ENCODE results near the gene SLC4A8.
"Not testable (repeated sequence)": the region's sequence is repeated elsewhere in the genome, so short reads cannot be mapped to it uniquely, and the experiment has no call there.

The SLC4A8 gene

GRCh38 chr12:51428256-51428655 lies 3.6 kb downstream of the SLC4A8 start:
- DNase-seq (ENCODE audit: low read depth in 1 of 2, low spot score in 1 of 2), result no peak

- no peak for DNase-seq (ENCODE audit: low read depth in 1 of 2, low spot score in 1 of 2)
Measured at GRCh38 chr12:51429700-51430099, 5.1 kb downstream of the SLC4A8 start.

GRCh38 chr12:51430196-51430895 lies 5.7 kb downstream of the SLC4A8 start:
- no peak for DNase-seq (ENCODE audit: low read depth in 1 of 2, low spot score in 1 of 2)

- no peak for DNase-seq (ENCODE audit: low read depth in 1 of 2, low spot score in 1 of 2)
Measured at GRCh38 chr12:51432921-51433320, 8.3 kb downstream of the SLC4A8 start.

GRCh38 chr12:51434305-51434704 lies 9.7 kb downstream of the SLC4A8 start:
- no peak for DNase-seq (ENCODE audit: low read depth in 1 of 2, low spot score in 1 of 2)

- DNase-seq (ENCODE audit: low read depth in 1 of 2, low spot score in 1 of 2), result no peak
Measured at GRCh38 chr12:51437431-51437830, 12.8 kb downstream of the SLC4A8 start.

GRCh38 chr12:51439330-51439729 lies 14.7 kb downstream of the SLC4A8 start:
- no peak for DNase-seq (ENCODE audit: low read depth in 1 of 2, low spot score in 1 of 2)

GRCh38 chr12:51441583-51441982 lies 17.0 kb downstream of the SLC4A8 start:
- no peak for DNase-seq (ENCODE audit: low read depth in 1 of 2, low spot score in 1 of 2)

GRCh38 chr12:51442324-51442723 lies 17.7 kb downstream of the SLC4A8 start:
- no peak for DNase-seq (ENCODE audit: low read depth in 1 of 2, low spot score in 1 of 2)

GRCh38 chr12:51443573-51443972 lies 18.9 kb downstream of the SLC4A8 start:
- no peak for DNase-seq (ENCODE audit: low read depth in 1 of 2, low spot score in 1 of 2)

GRCh38 chr12:51448618-51449256 lies 24.1 kb downstream of the SLC4A8 start:
- DNase-seq (ENCODE audit: low read depth in 1 of 2, low spot score in 1 of 2), result no peak

- no peak for DNase-seq (ENCODE audit: low read depth in 1 of 2, low spot score in 1 of 2)
Measured at GRCh38 chr12:51449580-51450246, 25.1 kb downstream of the SLC4A8 start.

GRCh38 chr12:51450333-51450732 lies 25.7 kb downstream of the SLC4A8 start:
- DNase-seq (ENCODE audit: low read depth in 1 of 2, low spot score in 1 of 2), result no peak

- DNase-seq (ENCODE audit: low read depth in 1 of 2, low spot score in 1 of 2), result no peak
Measured at GRCh38 chr12:51450806-51451205, 26.2 kb downstream of the SLC4A8 start.

GRCh38 chr12:51454016-51454415 lies 29.4 kb downstream of the SLC4A8 start:
- DNase-seq (ENCODE audit: low read depth in 1 of 2, low spot score in 1 of 2), result not testable (repeated sequence)

GRCh38 chr12:51455050-51455449 lies 30.4 kb downstream of the SLC4A8 start:
- not testable (repeated sequence) for DNase-seq (ENCODE audit: low read depth in 1 of 2, low spot score in 1 of 2)

- DNase-seq (ENCODE audit: low read depth in 1 of 2, low spot score in 1 of 2), result no peak
Measured at GRCh38 chr12:51458635-51459034, 34.0 kb downstream of the SLC4A8 start.

- DNase-seq (ENCODE audit: low read depth in 1 of 2, low spot score in 1 of 2), result no peak
Measured at GRCh38 chr12:51460519-51460918, 35.9 kb downstream of the SLC4A8 start.

GRCh38 chr12:51465491-51465890 lies 40.9 kb downstream of the SLC4A8 start:
- DNase-seq (ENCODE audit: low read depth in 1 of 2, low spot score in 1 of 2), result no peak

- DNase-seq (ENCODE audit: low read depth in 1 of 2, low spot score in 1 of 2), result no peak
Measured at GRCh38 chr12:51470116-51470515, 45.5 kb downstream of the SLC4A8 start.

- DNase-seq (ENCODE audit: low read depth in 1 of 2, low spot score in 1 of 2), result no peak
Measured at GRCh38 chr12:51471111-51471864, 46.7 kb downstream of the SLC4A8 start.

GRCh38 chr12:51472984-51473383 lies 48.4 kb downstream of the SLC4A8 start:
- no peak for DNase-seq (ENCODE audit: low read depth in 1 of 2, low spot score in 1 of 2)

All from activated T-helper 1 cell treated with anti-CD3 and anti-CD28 coated beads, Interleukin-2, amount 50 U/mL, for 16 hours (primary cell).